A673 (cell line): ENCODE results near the gene IFNAR1. TPM values are rescaled to one million over a fixed set of nuclear protein-coding genes. Genes with fewer than 3 reads are reported as not detected.

Source experiments
- BruUV-seq: library from RNA; stranded (reverse); fragments of 400-500 nt; replicated peaks from 2 replicates; lab custom pipeline; 2021; lab: Mats Ljungman, UMichigan
- CTCF ChIA-PET: fragments of 300-600 bp; sonication (Branson Sonifier 250); formaldehyde crosslinking; loops from one replicate; lab custom pipeline; 2022; ENCODE audit warnings: antibody characterized with exemption; lab: Charles Lee
- POLR2A ChIA-PET: fragments of 300-600 bp; sonication (Branson Sonifier 250); formaldehyde crosslinking; loops from one replicate; lab custom pipeline; 2022; ENCODE audit warnings: antibody characterized with exemption; ENCODE audit not compliant: low non-redundant PET; lab: Charles Lee
- DNase-seq: peaks from one replicate; pipeline ENCODE4 v3.0.0-alpha.2; 2015; ENCODE audit warnings: low spot score
- H3K27ac ChIP-seq: fragments of 200-600 bp; sonication (generic); 2 replicates; pipeline ENCODE4 v1.5.1; 2016; ENCODE audit warnings: mixed run types, low read depth, mild to moderate bottlenecking, mixed read lengths, antibody characterized with exemption, low read length; ENCODE audit not compliant: poor library complexity, severe bottlenecking
- H3K27me3 ChIP-seq: fragments of 200-600 bp; sonication (generic); replicated peaks from 2 replicates; pipeline ENCODE4 v1.6.1; 2017; ENCODE audit warnings: mixed run types, low read depth, mild to moderate bottlenecking, mixed read lengths, antibody characterized with exemption, low read length; ENCODE audit not compliant: insufficient read depth, poor library complexity
- H3K36me3 ChIP-seq: fragments of 200-600 bp; sonication (generic); 2 replicates; pipeline ENCODE4 v1.6.1; 2016; ENCODE audit warnings: mixed run types, mild to moderate bottlenecking, mixed read lengths, antibody characterized with exemption, low read length; ENCODE audit not compliant: insufficient read depth, poor library complexity, severe bottlenecking
- H3K4me1 ChIP-seq: fragments of 200-600 bp; sonication (generic); 2 replicates; pipeline ENCODE4 v1.6.1; 2017; ENCODE audit warnings: mixed run types, mild to moderate bottlenecking, mixed read lengths, antibody characterized with exemption, low read length; ENCODE audit not compliant: insufficient read depth, poor library complexity, severe bottlenecking
- H3K4me3 ChIP-seq: fragments of 200-600 bp; sonication (generic); 2 replicates; pipeline ENCODE4 v1.5.1; 2016; ENCODE audit warnings: low read depth, mixed run types, mild to moderate bottlenecking, mixed read lengths, low read length; ENCODE audit not compliant: poor library complexity, severe bottlenecking
- H3K9me3 ChIP-seq: fragments of 200-600 bp; sonication (generic); 2 replicates; pipeline ENCODE4 v1.6.1; 2016; ENCODE audit warnings: mixed run types, low read depth, mild to moderate bottlenecking, mixed read lengths, antibody characterized with exemption, low read length; ENCODE audit not compliant: poor library complexity, severe bottlenecking
- CTCF ChIP-seq: fragments of 300-800, 200-600 bp; sonication (generic); conservative IDR thresholded peaks from 2 replicates; pipeline ENCODE4 v1.5.1; 2017; ENCODE audit warnings: low read depth, mild to moderate bottlenecking, antibody characterized with exemption, low read length, moderate library complexity, mixed read lengths
- EZH2 ChIP-seq: fragments of 200-600 bp; sonication (generic); IDR thresholded peaks from 2 replicates; pipeline ENCODE4 v1.6.1; 2017; ENCODE audit warnings: borderline replicate concordance, low read depth, mild to moderate bottlenecking, mixed read lengths, antibody characterized with exemption, low read length; ENCODE audit not compliant: poor library complexity, severe bottlenecking
- intact Hi-C: fragments of 100-400 bp; cut with micrococcal nuclease; formaldehyde crosslinking; loops from one replicate; pipeline ENCODE4 v1.10.0; 2022; ENCODE audit not compliant: unreplicated experiment
- total RNA-seq: library from RNA; stranded (reverse); gene quantifications from 2 replicates; pipeline ENCODE4 v1.2.3, GENCODE V29; 2021

Gene IFNAR1
- total RNA-seq, 1 experiment from 2014 or later, result 38.1 TPM

GRCh38 chr21:33330726-33331125 is 6.0 kb downstream of the IFNAR1 start:
- no TSS peak for BruUV-seq
- Histone ChIP-seq H3K9me3 (peaks cover 19% of the 10 kb centered on the region), H3K36me3 (peaks cover 6% of the 10 kb centered on the region), H3K4me1 (no peaks in the 10 kb centered on the region), H3K27ac (no peak overlapping the region), H3K4me3 (no peak overlapping the region), H3K27me3 (no peaks in the 10 kb centered on the region)
- POLR2A ChIA-PET, result no interaction called here
- CTCF ChIA-PET, result interaction anchor here (0.6 kb wide), 1 partner anchor 390 kb away, joined by 3 read pairs; no protein-coding TSS in a partner anchor
- TF ChIP-seq EZH2, result no peak
- no peak for TF ChIP-seq CTCF
- DNase-seq, result no peak
- intact Hi-C loops, result no loop called here

DNA sequence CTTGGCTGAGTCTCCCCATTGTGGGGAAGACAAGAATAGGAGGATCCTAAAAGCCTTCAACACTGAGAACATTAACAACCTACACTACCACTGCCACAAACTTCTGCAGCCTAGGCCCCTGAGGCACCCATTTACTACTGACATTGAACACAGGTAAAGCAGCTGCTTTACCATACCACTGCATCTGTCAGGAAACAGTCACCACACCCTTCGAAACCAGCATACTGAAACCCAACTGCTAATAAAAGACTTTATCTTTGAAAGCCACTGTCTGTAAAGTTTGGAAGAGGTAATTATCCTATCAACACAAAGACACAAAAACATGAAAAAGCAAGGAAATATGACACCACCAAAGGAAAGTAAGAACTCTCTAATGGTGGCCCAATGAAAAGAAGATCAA is 7.4 kb downstream of the IFNAR1 start:
- H3K27me3 ChIP-seq, result no peaks in the 10 kb centered on the region
- ChIA-PET POLR2A (no interaction called here), CTCF (no interaction called here)
- no TSS peak for BruUV-seq
- H3K9me3 ChIP-seq, result peaks cover 19% of the 10 kb centered on the region
- H3K36me3 ChIP-seq, result peaks cover 6% of the 10 kb centered on the region
- no peaks in the 10 kb centered on the region for H3K4me1 ChIP-seq
- no peak for DNase-seq
- H3K4me3 ChIP-seq, result no peak overlapping the region
- H3K27ac ChIP-seq, result no peak overlapping the region
- TF ChIP-seq CTCF (no peak), EZH2 (no peak)
- intact Hi-C loops, result no loop called here

- H3K27ac ChIP-seq, result no peak overlapping the region
- TF ChIP-seq CTCF (no peak), EZH2 (no peak)
- no TSS peak for BruUV-seq
- H3K4me1 ChIP-seq, result no peaks in the 10 kb centered on the region
- POLR2A ChIA-PET, result no interaction called here
- no peaks in the 10 kb centered on the region for H3K27me3 ChIP-seq
- no peak for DNase-seq
- H3K36me3 ChIP-seq, result peaks cover 9% of the 10 kb centered on the region
- H3K9me3 ChIP-seq, result peaks cover 19% of the 10 kb centered on the region
- H3K4me3 ChIP-seq, result no peak overlapping the region
- CTCF ChIA-PET, result no interaction called here
- intact Hi-C loops, result no loop called here
Observed at GRCh38 chr21:33334191-33334590, 9.4 kb downstream of the IFNAR1 start.
